Activated naive CD8-positive, alpha-beta T cell treated with anti-CD3 and anti-CD28 coated beads, Interleukin-2, amount 50 U/mL, for 16 hours (primary cell): ENCODE results near the gene EPB41L1.

Experiments
- DNase-seq: peaks from one replicate; pipeline ENCODE4 v3.0.0-alpha.2; 2020; ENCODE audit warnings: low read depth, low spot score

Gene EPB41L1

GRCh38 chr20:36154700-36155628 lies at the start of gene EPB41L1:
Gene EPB41L1, plus strand, starts transcription at chr20:36154740. Its CDS starts 19,038 bp downstream, at chr20:36173778.
- DNase-seq = no peak

DNA sequence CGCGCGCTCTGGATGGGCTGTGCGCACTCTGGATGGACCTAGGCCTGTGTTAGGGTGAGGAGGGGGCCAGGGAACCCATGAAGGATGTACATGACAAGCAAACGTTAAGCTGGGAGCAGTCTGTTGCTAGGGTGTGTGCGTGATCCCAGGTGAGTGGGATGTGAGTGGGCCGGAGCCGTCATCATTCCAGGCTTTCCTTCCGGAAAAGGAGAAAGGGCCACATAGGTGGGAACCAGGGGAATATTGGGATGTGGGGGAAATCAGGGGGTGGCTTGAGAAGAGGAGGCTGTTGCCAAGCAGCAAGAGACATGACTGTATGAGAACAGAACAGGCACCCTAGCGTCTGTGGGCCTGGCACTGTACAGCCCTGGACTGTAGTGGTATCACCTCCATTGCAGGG lies 49.7 kb upstream of the EPB41L1 start:
- DNase-seq = no peak

DNA sequence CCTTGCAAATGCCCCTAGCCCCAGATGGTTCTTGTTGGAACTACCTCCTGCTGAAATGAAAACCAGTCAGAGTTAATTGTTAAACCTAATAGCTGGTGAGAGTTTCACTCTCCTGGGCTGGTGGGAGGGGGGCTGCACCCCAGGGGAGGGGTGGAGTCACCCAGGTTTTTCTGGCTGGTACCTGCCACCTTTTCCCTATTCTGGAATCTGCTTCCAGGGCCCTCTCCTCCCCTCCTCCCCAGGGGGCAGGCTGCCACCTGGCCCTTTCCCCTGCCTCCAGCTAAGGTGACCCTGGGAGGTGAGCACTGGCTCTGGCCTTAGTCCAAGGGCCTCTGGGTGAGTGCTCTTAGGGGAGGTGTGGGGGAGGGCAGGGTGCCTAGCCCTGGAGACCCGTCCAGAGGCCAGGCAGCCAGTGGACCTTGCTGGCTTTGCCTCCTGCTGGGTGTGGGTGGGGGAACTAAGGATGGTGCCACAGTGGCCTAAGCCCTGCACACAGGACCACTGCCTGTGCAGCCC lies 48.8 kb upstream of the EPB41L1 start:
- no peak for DNase-seq

DNA sequence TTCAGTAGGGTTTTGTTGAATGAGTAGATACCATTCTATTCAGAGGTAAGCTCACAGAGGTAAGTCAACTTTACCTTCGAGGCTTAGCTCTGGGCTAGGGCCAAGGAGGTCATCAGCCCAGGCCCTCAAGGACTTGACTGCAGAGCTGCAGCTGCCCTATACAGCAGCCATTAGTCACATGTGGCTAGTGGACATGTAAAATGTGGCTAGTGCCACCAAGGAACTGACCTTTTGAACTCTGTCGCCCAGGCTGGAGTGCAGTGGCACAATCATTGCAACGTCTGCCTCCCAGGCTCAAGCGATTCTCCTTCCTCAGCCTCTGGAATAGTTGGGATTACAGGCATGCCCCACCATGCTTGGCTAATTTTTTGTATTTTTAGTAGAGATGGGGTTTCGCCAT lies 47.9 kb upstream of the EPB41L1 start:
- no peak for DNase-seq

DNA sequence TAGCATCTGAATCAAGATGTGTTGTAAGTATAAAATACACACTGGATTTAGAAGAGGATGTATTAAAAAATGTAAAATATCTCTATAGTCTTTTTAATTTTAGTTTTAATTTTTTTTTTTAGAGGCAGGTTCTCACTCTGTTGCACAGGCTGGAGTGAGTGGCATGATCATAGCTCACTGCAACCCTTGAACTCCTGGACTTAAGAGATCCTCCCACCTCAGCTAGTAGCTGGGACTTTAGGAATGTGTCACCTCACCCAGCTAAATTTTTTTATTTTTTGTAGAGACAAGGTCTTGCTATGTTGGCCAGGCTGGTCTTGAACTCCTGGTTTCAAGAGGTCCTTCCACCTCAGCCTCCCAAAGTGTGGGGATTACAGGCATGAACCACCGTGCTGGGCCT lies 46.7 kb upstream of the EPB41L1 start:
- no peak for DNase-seq

GRCh38 chr20:36109251-36109947 lies 45.1 kb upstream of the EPB41L1 start:
- no peak for DNase-seq

DNA sequence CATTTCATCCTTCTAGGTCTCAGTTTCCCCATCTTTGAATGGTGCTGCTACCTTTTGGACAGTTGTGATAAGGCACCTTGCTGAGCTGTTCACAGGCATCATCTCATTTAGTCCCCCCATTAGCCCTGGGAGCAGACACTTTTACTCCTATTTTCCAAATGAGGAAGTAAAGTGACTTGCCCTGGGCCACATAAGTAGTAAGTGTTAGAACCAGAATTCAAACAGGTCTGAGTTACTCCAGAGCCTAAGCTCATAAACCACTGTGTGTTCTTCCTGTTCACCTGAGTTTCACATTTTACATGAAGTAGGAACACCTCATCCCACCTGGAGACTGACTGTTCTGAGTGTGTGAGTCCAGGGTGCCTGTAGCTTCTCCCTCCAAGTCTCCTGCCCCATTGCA lies 43.5 kb upstream of the EPB41L1 start:
- DNase-seq = no peak

DNA sequence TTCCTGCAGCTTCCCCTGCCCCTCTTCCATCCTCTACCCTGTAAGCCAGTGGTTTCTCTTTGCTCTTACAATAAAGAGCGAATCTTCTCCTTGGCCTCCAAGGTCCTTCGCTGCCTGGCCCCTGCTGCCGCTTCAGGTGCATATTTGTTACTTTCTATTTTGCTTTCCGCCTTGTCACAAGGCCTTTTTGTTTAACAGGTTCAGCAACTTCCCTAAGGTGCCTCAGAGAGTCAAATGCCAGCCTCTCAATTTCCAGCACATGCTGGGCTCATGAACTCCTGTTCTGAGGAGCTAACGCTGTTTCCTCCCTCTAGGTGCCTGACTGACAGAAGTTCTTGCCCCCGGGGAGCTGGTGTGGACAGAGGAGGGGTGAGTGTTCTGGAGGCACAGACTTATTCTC lies 42.4 kb upstream of the EPB41L1 start:
- DNase-seq = no peak

- DNase-seq = no peak
Observed at GRCh38 chr20:36113036-36113435, 41.5 kb upstream of the EPB41L1 start.

DNA sequence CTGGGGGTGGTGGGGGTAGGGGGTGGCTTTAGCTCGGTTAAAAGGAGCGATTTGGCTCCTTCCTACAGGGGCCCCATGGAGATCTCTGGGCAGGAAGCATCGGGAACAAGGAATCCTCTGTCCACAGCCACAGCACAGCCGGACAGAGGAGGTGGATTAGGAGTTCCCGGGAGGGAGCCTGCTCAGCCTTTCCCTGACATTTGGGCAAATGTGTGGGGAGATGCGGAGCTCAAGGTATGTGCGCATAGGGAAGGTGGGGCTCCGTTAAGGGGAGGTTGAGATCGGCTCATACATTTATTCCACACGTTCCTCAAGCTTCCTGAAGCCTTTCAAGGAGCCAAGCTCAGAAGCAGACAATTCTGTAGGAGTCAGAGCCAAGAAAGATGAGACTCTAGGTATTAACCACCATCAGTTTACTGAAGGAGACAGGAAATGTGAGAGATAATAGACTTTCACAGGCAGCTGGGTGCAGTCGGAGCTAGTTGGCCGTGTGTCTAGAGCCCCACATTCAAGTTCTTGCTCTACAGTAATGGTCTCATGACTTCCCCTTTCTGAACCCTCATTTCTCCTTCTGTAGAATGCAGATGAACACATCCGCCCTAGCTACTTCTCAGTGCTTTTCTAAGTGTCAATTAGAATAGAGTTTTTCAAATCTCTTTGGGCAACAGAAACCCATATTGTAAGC lies 40.8 kb upstream of the EPB41L1 start:
- no peak for DNase-seq

- DNase-seq = no peak
Observed at GRCh38 chr20:36114707-36115106, 39.8 kb upstream of the EPB41L1 start.

GRCh38 chr20:36115925-36116324 lies 38.6 kb upstream of the EPB41L1 start:
- no peak for DNase-seq

DNA sequence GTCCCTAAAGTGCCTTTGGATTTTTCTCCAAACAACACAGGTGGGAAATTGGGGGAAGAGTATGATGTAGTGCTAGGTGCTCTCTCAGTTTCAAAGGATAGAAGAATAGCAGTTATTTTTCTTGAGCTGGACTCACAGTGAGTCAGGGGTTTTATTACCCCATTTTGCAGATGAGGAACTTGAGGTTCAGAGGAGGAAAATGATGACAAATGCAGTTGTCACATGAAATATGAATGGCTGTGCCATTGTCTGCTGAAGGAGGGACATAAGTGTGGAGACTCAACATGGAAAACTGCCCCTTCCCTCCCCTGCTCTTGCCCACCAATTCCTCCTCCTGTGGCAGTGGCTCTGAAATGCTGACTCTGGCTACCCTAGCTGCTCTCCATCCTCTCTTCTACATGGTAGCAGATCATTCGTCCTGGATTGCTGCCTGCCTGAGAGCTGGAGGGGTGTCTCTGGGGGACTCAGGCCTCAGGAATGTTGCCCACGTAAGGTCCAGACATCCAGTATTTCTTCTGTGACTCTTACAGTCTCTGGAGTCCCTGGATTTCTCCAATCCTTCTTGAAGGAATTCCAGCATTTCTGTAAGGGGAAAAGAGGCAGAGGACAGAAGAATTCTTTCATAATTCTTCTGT lies 37.6 kb upstream of the EPB41L1 start:
- no peak for DNase-seq

DNA sequence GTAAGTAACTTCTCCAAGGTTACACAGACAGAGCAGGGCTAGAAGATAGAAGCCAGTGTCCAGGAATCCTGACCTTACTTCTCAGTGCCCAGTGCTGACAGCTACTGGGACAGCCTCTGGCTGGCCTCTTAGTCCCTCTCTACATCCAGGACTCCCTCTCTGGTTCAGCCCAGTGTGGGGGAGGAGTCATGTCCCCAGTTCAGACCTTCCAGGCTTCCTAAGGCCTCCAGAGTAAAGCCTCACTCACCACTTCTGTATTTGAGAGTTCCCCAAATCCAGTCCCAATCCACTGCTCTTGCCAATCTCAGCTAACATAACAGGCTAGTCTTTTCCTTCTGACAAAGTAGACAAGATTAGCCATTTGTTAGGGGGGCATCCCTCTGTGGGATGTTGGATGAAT lies 36.9 kb upstream of the EPB41L1 start:
- DNase-seq = no peak

DNA sequence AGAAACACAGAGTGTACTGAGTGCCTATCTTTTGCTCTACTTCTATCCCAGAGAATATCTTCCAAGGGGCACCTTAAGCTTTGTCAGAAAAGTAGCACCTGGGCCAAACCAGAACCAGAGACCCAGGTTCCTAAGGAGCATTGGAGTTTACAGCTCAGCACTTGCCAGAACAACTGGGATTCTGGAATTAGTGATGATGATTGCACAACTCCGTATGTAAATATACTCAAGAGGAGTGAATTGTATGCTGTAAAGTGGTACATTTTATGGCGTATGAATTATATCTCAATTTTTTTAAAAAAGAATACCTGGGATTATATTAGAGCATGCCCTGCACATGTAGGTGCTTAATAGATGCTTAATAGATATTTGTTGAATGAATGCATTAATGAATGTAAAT lies 36.2 kb upstream of the EPB41L1 start:
- no peak for DNase-seq

DNA sequence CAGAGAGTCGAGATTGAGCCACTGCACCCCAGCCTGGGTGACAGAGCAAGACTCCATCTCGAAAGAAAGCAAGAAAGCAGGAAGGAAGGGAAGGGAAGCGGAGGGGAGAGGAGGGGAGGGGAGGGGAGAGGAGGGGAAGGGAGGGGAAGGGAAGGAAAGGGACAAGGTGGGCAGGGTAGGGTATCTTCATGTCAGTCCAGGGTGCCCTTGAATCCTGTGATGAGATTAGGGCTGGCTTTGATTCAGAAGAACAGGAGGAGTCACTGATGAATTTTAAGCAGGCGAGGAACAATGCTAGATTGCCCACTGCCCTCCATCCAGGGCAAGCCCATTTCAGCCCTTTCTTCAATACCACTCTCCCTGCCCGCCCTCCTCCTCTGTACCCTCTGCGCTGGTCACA lies 35.0 kb upstream of the EPB41L1 start:
- no peak for DNase-seq

DNA sequence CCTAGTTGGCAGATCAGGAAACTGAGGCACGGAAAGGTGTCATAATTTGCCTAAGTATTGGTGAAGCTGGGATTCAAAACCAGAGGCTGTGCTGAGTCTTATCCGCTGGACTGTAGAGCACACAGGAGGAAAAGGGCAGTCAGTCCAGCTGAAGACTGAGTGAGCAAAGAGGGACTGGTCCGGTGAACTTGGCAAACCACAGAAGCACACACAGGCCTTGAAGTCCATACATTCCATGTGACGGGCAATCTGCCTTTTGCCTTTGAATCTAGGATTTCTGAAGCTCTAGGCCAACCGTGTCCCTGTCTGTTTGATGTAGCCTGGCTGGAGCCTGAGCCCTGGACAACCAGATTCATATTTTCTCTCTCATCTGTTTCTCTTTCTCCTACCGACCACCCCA lies 34.3 kb upstream of the EPB41L1 start:
- DNase-seq = no peak

GRCh38 chr20:36120991-36121390 lies 33.5 kb upstream of the EPB41L1 start:
- no peak for DNase-seq

- DNase-seq = no peak
Observed at GRCh38 chr20:36121981-36122930, 32.3 kb upstream of the EPB41L1 start.

DNA sequence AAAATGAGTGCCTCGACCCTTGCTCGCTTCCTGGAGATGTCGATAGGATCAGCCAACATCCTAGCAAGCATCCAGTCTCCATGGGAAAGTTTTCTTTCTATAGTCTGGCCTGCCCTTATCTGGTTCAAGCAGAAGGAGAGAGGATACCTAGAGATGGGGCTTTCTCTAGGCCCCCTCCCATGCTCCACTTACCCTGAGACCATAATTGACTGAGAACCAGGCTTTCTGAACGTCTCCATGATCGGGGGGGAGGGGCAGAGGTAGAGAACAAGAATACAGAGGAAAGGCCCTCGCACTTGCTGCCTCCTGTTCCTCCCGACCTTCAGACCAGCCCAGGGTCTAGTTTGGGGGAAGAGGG lies 31.6 kb upstream of the EPB41L1 start:
- no peak for DNase-seq

GRCh38 chr20:36125097-36125496 lies 29.4 kb upstream of the EPB41L1 start:
- no peak for DNase-seq
